Measurements from ENCODE around the gene IRAG1. TPM values are rescaled to one million over a fixed set of nuclear protein-coding genes. Genes with fewer than 3 reads are reported as not detected.

The IRAG1 gene
- total RNA-seq, 2 experiments from 2014 or later, result not detected

GRCh38 chr11:10674911-10675440 is 18.6 kb downstream of the IRAG1 start:
- Mint-ChIP-seq H3K27me3 (ENCODE audit: low read depth) (peaks cover 39% of the 10 kb centered on the region), H3K4me3 (no peak overlapping the region), H3K4me1 (ENCODE audit: low read depth) (no peaks in the 10 kb centered on the region), H3K27ac (no peak overlapping the region), H3K36me3 (ENCODE audit: low read depth) (no peaks in the 10 kb centered on the region), H3K9me3 (ENCODE audit: insufficient read depth) (no peaks in the 10 kb centered on the region)
- no peak for ATAC-seq
- POLR2A ChIA-PET, result no interaction called here
- CTCF ChIA-PET, result interaction anchor here (2.8 kb wide), 1 partner anchor 21 kb away, joined by 8 read pairs; no protein-coding TSS in a partner anchor
- DNase-seq, result no peak

- H3K9me3 Mint-ChIP-seq (ENCODE audit: insufficient read depth), result no peaks in the 10 kb centered on the region
- H3K27me3 Mint-ChIP-seq (ENCODE audit: low read depth), result peaks cover 43% of the 10 kb centered on the region
- CTCF ChIA-PET, result interaction anchor here (1.0 to 2.8 kb wide), 2 partner anchors 19 to 20 kb away, joined by 3 to 8 read pairs; no protein-coding TSS in a partner anchor
- H3K36me3 Mint-ChIP-seq (ENCODE audit: low read depth), result no peaks in the 10 kb centered on the region
- H3K4me3 Mint-ChIP-seq, result no peak overlapping the region
- POLR2A ChIA-PET, result interaction anchor here (1.0 kb wide), 1 partner anchor 73 kb away, joined by 3 read pairs; no protein-coding TSS in a partner anchor
- no peaks in the 10 kb centered on the region for H3K4me1 Mint-ChIP-seq (ENCODE audit: low read depth)
- no peak overlapping the region for H3K27ac Mint-ChIP-seq
- DNase-seq, result no peak
- ATAC-seq, result no peak
Observed at GRCh38 chr11:10674440-10674855, 19.1 kb downstream of the IRAG1 start.

- ChIA-PET CTCF (interaction anchor here (1.0 to 2.8 kb wide), 2 partner anchors 18 to 19 kb away, joined by 3 to 8 read pairs; no protein-coding TSS in a partner anchor), POLR2A (interaction anchor here (1.0 kb wide), 1 partner anchor 74 kb away, joined by 3 read pairs; no protein-coding TSS in a partner anchor)
- Mint-ChIP-seq H3K9me3 (ENCODE audit: insufficient read depth) (no peaks in the 10 kb centered on the region), H3K4me3 (no peak overlapping the region), H3K36me3 (ENCODE audit: low read depth) (no peaks in the 10 kb centered on the region), H3K27me3 (ENCODE audit: low read depth) (peaks cover 39% of the 10 kb centered on the region), H3K27ac (no peak overlapping the region), H3K4me1 (ENCODE audit: low read depth) (no peaks in the 10 kb centered on the region)
- ATAC-seq (no peak), DNase-seq (no peak)
Observed at GRCh38 chr11:10673501-10674062, 20.0 kb downstream of the IRAG1 start.

GRCh38 chr11:10670099-10670498 is 23.5 kb downstream of the IRAG1 start:
- Mint-ChIP-seq H3K4me3 (no peak overlapping the region), H3K4me1 (ENCODE audit: low read depth) (no peaks in the 10 kb centered on the region), H3K36me3 (ENCODE audit: low read depth) (no peaks in the 10 kb centered on the region), H3K9me3 (ENCODE audit: insufficient read depth) (no peaks in the 10 kb centered on the region), H3K27ac (no peak overlapping the region), H3K27me3 (ENCODE audit: low read depth) (peaks cover 23% of the 10 kb centered on the region)
- CTCF ChIA-PET, result interaction anchor here (0.9 to 1.5 kb wide), 2 partner anchors 23 to 129 kb away, joined by 3 read pairs; partner anchors contain the start of gene RNF141
- POLR2A ChIA-PET, result interaction anchor here (0.9 kb wide), 1 partner anchor 10 kb away, joined by 5 read pairs; no protein-coding TSS in a partner anchor
- ATAC-seq (no peak), DNase-seq (no peak)

DNA sequence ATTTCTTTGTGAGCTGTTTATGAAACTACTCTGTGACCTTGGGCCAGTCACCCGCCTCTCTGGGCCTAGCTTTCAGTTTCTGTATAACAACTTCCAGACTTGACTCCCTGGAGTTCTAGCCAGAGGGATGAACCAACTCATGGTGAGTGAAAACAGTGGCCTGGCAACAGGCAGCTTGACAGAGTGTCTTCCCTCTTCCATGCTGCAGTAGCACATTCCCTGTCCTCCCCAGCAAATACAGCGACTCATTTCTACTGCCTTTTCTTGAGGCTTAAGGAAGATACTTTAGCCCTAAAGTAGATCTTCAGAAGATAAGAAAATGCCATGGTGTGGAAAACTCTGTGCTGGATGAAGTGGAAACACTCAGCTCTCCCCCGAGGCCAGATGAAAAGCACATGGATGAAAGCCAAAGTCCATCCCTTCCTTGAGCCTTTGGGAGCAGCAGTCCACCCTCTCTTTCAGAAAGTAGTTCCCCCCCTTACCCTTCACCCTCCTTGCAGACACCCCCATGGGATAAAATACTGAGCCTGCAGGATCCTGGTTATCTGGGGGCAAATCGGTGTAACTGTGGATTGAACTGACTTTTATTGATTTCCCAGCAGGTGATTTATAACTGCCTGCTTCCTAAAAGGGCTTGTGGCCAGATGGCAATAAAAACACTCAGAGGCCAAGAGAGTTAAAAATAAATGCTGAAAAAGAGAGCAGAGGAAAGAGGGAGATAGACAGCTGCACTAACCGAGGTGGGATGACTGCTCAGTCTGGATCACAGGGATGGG is 24.1 kb downstream of the IRAG1 start:
- no peak overlapping the region for H3K4me3 Mint-ChIP-seq
- DNase-seq (no peak), ATAC-seq (no peak)
- H3K9me3 Mint-ChIP-seq (ENCODE audit: insufficient read depth), result no peaks in the 10 kb centered on the region
- H3K4me1 Mint-ChIP-seq (ENCODE audit: low read depth), result no peaks in the 10 kb centered on the region
- H3K36me3 Mint-ChIP-seq (ENCODE audit: low read depth), result no peaks in the 10 kb centered on the region
- CTCF ChIA-PET, result interaction anchor here (1.5 to 1.7 kb wide), 2 partner anchors 16 to 23 kb away, joined by 3 to 5 read pairs; no protein-coding TSS in a partner anchor
- H3K27me3 Mint-ChIP-seq (ENCODE audit: low read depth), result peaks cover 20% of the 10 kb centered on the region
- no peak overlapping the region for H3K27ac Mint-ChIP-seq
- POLR2A ChIA-PET, result interaction anchor here (0.9 kb wide), 1 partner anchor 9 kb away, joined by 5 read pairs; no protein-coding TSS in a partner anchor

DNA sequence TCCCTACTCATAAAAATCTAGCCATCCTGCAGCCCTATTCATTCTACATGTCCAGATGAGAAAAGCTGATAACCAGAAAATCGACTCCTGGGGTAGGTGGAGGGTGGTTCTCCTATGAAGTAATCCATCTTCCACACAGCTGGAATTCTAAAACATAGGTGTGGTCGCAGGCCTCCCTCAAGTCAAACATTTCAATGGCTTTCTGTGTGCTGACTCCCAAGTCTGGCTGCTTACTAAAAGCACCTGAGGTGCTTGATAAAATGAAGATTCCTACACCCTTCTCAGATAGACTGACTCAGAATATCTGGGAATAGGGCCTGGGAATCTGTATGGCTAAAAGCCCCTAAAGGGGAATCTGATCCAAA is 26.1 kb downstream of the IRAG1 start:
- CTCF ChIA-PET, result interaction anchor here (0.9 to 1.7 kb wide), 3 partner anchors 14 to 261 kb away, joined by 3 to 5 read pairs (median 5); no protein-coding TSS in a partner anchor
- DNase-seq (no peak), ATAC-seq (no peak)
- POLR2A ChIA-PET, result no interaction called here
- H3K36me3 Mint-ChIP-seq (ENCODE audit: low read depth), result no peaks in the 10 kb centered on the region
- H3K4me1 Mint-ChIP-seq (ENCODE audit: low read depth), result no peaks in the 10 kb centered on the region
- no peak overlapping the region for H3K4me3 Mint-ChIP-seq
- H3K27me3 Mint-ChIP-seq (ENCODE audit: low read depth), result peaks cover 7% of the 10 kb centered on the region
- no peak overlapping the region for H3K27ac Mint-ChIP-seq
- no peaks in the 10 kb centered on the region for H3K9me3 Mint-ChIP-seq (ENCODE audit: insufficient read depth)

GRCh38 chr11:10666556-10667520 is 26.7 kb downstream of the IRAG1 start:
- Mint-ChIP-seq H3K27ac (no peak overlapping the region), H3K9me3 (ENCODE audit: insufficient read depth) (no peaks in the 10 kb centered on the region), H3K36me3 (ENCODE audit: low read depth) (no peaks in the 10 kb centered on the region), H3K4me1 (ENCODE audit: low read depth) (no peaks in the 10 kb centered on the region), H3K4me3 (no peak overlapping the region), H3K27me3 (ENCODE audit: low read depth) (peaks cover 6% of the 10 kb centered on the region)
- ChIA-PET POLR2A (no interaction called here), CTCF (interaction anchor here (0.9 to 1.4 kb wide), 2 partner anchors 13 to 253 kb away, joined by 4 to 5 read pairs; no protein-coding TSS in a partner anchor)
- ATAC-seq (no peak), DNase-seq (no peak)

DNA sequence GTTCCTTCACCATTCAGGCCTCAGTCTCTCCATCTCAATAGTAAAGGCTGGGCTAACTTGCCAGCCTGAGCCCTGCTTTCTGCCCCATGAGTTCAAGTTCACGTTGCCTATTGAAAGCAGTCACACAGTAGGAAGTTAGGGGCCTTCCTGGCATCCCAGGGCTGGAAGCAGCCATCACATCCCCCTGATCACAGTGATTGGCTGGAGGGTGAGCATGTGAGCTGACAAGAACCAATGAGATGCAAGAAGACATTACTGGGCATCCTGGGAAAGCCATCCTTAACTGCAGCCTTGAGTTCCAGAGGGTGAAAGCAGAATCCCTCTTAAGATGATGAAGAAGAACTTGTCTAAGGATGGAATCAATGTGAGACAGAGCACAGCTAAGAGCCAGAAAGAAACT is 29.1 kb downstream of the IRAG1 start:
- H3K9me3 Mint-ChIP-seq (ENCODE audit: insufficient read depth), result no peaks in the 10 kb centered on the region
- DNase-seq (no peak), ATAC-seq (no peak)
- H3K36me3 Mint-ChIP-seq (ENCODE audit: low read depth), result no peaks in the 10 kb centered on the region
- no peaks in the 10 kb centered on the region for H3K4me1 Mint-ChIP-seq (ENCODE audit: low read depth)
- H3K27ac Mint-ChIP-seq, result no peak overlapping the region
- H3K4me3 Mint-ChIP-seq, result no peak overlapping the region
- peaks cover 2% of the 10 kb centered on the region for H3K27me3 Mint-ChIP-seq (ENCODE audit: low read depth)
- ChIA-PET CTCF (interaction anchor here (1.1 kb wide), 1 partner anchor 124 kb away, joined by 5 read pairs; the partner anchor contains the start of gene RNF141), POLR2A (no interaction called here)

GRCh38 chr11:10663990-10664389 is 29.6 kb downstream of the IRAG1 start:
- POLR2A ChIA-PET, result no interaction called here
- no peaks in the 10 kb centered on the region for H3K9me3 Mint-ChIP-seq (ENCODE audit: insufficient read depth)
- H3K4me3 Mint-ChIP-seq, result no peak overlapping the region
- DNase-seq (no peak), ATAC-seq (no peak)
- H3K36me3 Mint-ChIP-seq (ENCODE audit: low read depth), result no peaks in the 10 kb centered on the region
- H3K4me1 Mint-ChIP-seq (ENCODE audit: low read depth), result peaks cover 2% of the 10 kb centered on the region
- H3K27ac Mint-ChIP-seq, result no peak overlapping the region
- H3K27me3 Mint-ChIP-seq (ENCODE audit: low read depth), result peaks cover 2% of the 10 kb centered on the region
- CTCF ChIA-PET, result interaction anchor here (1.0 to 1.3 kb wide), 4 partner anchors 9 to 297 kb away, joined by 3 to 5 read pairs (median 4); partner anchors contain the start of gene RNF141

GRCh38 chr11:10663365-10663764 is 30.2 kb downstream of the IRAG1 start:
- H3K27ac Mint-ChIP-seq, result no peak overlapping the region
- no peaks in the 10 kb centered on the region for H3K9me3 Mint-ChIP-seq (ENCODE audit: insufficient read depth)
- CTCF ChIA-PET, result interaction anchor here (0.7 to 1.3 kb wide), 4 partner anchors 9 to 297 kb away, joined by 3 to 4 read pairs (median 4); partner anchors contain the start of gene RNF141
- H3K27me3 Mint-ChIP-seq (ENCODE audit: low read depth), result peaks cover 2% of the 10 kb centered on the region
- peaks cover 2% of the 10 kb centered on the region for H3K4me1 Mint-ChIP-seq (ENCODE audit: low read depth)
- ATAC-seq, result no peak
- POLR2A ChIA-PET, result no interaction called here
- DNase-seq, result no peak
- no peaks in the 10 kb centered on the region for H3K36me3 Mint-ChIP-seq (ENCODE audit: low read depth)
- H3K4me3 Mint-ChIP-seq, result no peak overlapping the region

- Mint-ChIP-seq H3K36me3 (ENCODE audit: low read depth) (no peaks in the 10 kb centered on the region), H3K27ac (no peak overlapping the region), H3K4me3 (no peak overlapping the region), H3K4me1 (ENCODE audit: low read depth) (peaks cover 17% of the 10 kb centered on the region), H3K9me3 (ENCODE audit: insufficient read depth) (no peaks in the 10 kb centered on the region), H3K27me3 (ENCODE audit: low read depth) (no peaks in the 10 kb centered on the region)
- CTCF ChIA-PET, result interaction anchor here (1.1 kb wide), 1 partner anchor 75 kb away, joined by 3 read pairs; no protein-coding TSS in a partner anchor
- ATAC-seq (no peak), DNase-seq (no peak)
- POLR2A ChIA-PET, result interaction anchor here (0.8 kb wide), 1 partner anchor 10 kb away, joined by 5 read pairs; no protein-coding TSS in a partner anchor
Observed at GRCh38 chr11:10660323-10660722, 33.2 kb downstream of the IRAG1 start.

All from activated CD8-positive, alpha-beta T cell treated with anti-CD3 and anti-CD28 coated beads, Interleukin-2, amount 10 ng/mL, durations not matched to agents 7 days and 5 days (primary cell).